Stimulated activated effector memory CD8-positive, alpha-beta T cell treated with anti-CD3 and anti-CD28 coated beads, Interleukin-12 subunit alpha, Interleukin-12 subunit beta, amount 100 ng/mL, for 72 hours (primary cell): ENCODE results near the gene PC.
"Not testable (repeated sequence)": the region's sequence is repeated elsewhere in the genome, so short reads cannot be mapped to it uniquely, and the experiment has no call there.

Experiments
- ATAC-seq: fragments of 150-1000 bp; cut with Tn5 transposase; 2 replicates; pipeline ENCODE4 v1.10.0; 2021
- DNase-seq, 2 donors: peaks; one replicate each; pipeline ENCODE4 v3.0.0; 2021 to 2022; ENCODE audit warnings: low spot score in 2 of 2
- H3K27ac Mint-ChIP-seq: one replicate; pipeline ENCODE4 v1.8.0; 2022; ENCODE audit warnings: mild to moderate bottlenecking, mixed read lengths
- H3K36me3 Mint-ChIP-seq: one replicate; pipeline ENCODE4 v1.8.0; 2022; ENCODE audit warnings: mild to moderate bottlenecking, mixed read lengths
- H3K4me1 Mint-ChIP-seq: one replicate; pipeline ENCODE4 v1.8.0; 2022; ENCODE audit warnings: mixed read lengths
- H3K4me3 Mint-ChIP-seq: one replicate; pipeline ENCODE4 v1.8.0; 2022; ENCODE audit warnings: mild to moderate bottlenecking, mixed read lengths
- H3K9me3 Mint-ChIP-seq: one replicate; pipeline ENCODE4 v1.8.0; 2022; ENCODE audit warnings: mixed read lengths

PC gene

GRCh38 chr11:66824573-66824972 is 133.6 kb downstream of the PC start:
- not testable (repeated sequence) for H3K4me1 Mint-ChIP-seq, DNase-seq, H3K27ac Mint-ChIP-seq, H3K4me3 Mint-ChIP-seq, ATAC-seq, H3K9me3 Mint-ChIP-seq
- peaks cover 12% of the 10 kb centered on the region for H3K36me3 Mint-ChIP-seq

DNA sequence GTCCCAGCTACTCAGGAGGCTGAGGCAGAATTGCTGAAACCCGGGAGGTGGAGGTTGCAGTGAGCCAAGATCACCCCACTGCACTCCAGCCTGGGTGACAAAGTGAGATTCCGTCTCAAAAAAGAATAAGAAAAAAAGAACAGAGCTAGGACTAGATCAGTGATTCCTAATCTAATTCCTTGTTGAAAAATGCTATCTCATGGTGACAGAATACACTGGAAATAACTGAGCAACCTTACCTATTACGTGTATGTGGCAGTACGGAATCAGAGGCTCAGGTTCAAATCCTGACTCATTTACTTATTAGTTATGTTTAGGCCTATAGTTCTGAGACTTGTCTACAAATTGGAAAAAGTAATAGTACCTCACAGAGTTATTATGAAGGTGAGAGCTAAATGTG is 134.5 kb downstream of the PC start:
- DNase-seq (no peak), ATAC-seq (no peak)
- Mint-ChIP-seq H3K4me1 (no peaks in the 10 kb centered on the region), H3K27ac (no peak overlapping the region), H3K4me3 (no peak overlapping the region), H3K9me3 (no peaks in the 10 kb centered on the region), H3K36me3 (peaks cover 5% of the 10 kb centered on the region)

DNA sequence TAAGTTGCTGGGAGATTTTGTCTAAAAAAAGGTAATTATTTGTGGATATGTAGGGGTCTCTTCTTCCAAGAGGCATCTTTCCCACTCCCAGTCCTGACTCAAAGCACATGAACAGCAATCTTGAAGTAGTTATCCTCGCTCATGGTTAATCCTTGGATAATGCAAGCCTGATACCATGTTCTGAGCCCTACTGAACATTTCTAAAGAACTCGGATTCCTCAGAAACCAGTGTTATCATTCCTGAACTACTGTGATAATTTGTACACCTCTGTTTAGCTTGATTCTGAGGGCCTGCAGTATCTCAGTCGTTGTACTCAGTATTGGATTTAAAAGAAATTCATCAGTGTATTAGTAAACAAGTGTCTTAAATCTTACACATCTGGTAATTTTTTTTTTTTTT is 137.3 kb downstream of the PC start:
- no peaks in the 10 kb centered on the region for H3K9me3 Mint-ChIP-seq
- H3K27ac Mint-ChIP-seq, result no peak overlapping the region
- DNase-seq (no peak), ATAC-seq (no peak)
- H3K36me3 Mint-ChIP-seq, result no peaks in the 10 kb centered on the region
- peaks cover 1% of the 10 kb centered on the region for H3K4me1 Mint-ChIP-seq
- no peak overlapping the region for H3K4me3 Mint-ChIP-seq

GRCh38 chr11:66820381-66820780 is 137.8 kb downstream of the PC start:
- no peak for ATAC-seq
- Mint-ChIP-seq H3K4me1 (peaks cover 5% of the 10 kb centered on the region), H3K36me3 (no peaks in the 10 kb centered on the region), H3K4me3 (no peak overlapping the region), H3K27ac (no peak overlapping the region), H3K9me3 (no peaks in the 10 kb centered on the region)
- no peak for DNase-seq

GRCh38 chr11:66818231-66818955 is 139.8 kb downstream of the PC start:
- peak overlapping the region; percentile 45 for H3K27ac Mint-ChIP-seq
- H3K4me1 Mint-ChIP-seq, result peaks cover 5% of the 10 kb centered on the region
- H3K9me3 Mint-ChIP-seq, result no peaks in the 10 kb centered on the region
- no peak for ATAC-seq
- H3K36me3 Mint-ChIP-seq, result no peaks in the 10 kb centered on the region
- H3K4me3 Mint-ChIP-seq, result no peak overlapping the region
- DNase-seq, result no peak

DNA sequence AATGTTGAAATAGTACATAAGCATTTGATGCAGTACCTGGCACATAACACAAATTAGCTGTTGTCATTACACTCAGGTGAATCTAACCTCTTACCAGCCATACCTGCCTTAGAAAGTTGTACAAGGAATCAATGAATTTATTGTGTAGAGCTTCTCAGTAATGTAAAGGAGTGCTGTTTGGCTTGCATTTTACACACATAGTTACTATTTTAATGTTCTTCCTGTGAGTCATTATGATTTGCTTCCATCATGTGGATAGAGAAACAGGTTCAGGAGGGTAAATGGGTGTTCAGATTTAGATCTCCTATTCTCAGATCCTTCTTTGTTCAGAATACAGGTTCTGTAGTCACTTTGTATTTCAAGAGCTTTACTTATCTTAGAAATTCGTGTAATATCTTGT is 142.5 kb downstream of the PC start:
- ATAC-seq (no peak), DNase-seq (no peak)
- Mint-ChIP-seq H3K36me3 (no peaks in the 10 kb centered on the region), H3K4me3 (no peak overlapping the region), H3K27ac (no peak overlapping the region), H3K9me3 (no peaks in the 10 kb centered on the region), H3K4me1 (peaks cover 5% of the 10 kb centered on the region)

- Mint-ChIP-seq H3K4me1 (peaks cover 5% of the 10 kb centered on the region), H3K27ac (peak overlapping the region; percentile 33), H3K36me3 (no peaks in the 10 kb centered on the region), H3K4me3 (no peak overlapping the region), H3K9me3 (no peaks in the 10 kb centered on the region)
- ATAC-seq (no peak), DNase-seq (no peak)
Observed at GRCh38 chr11:66814678-66815077, 143.5 kb downstream of the PC start.

DNA sequence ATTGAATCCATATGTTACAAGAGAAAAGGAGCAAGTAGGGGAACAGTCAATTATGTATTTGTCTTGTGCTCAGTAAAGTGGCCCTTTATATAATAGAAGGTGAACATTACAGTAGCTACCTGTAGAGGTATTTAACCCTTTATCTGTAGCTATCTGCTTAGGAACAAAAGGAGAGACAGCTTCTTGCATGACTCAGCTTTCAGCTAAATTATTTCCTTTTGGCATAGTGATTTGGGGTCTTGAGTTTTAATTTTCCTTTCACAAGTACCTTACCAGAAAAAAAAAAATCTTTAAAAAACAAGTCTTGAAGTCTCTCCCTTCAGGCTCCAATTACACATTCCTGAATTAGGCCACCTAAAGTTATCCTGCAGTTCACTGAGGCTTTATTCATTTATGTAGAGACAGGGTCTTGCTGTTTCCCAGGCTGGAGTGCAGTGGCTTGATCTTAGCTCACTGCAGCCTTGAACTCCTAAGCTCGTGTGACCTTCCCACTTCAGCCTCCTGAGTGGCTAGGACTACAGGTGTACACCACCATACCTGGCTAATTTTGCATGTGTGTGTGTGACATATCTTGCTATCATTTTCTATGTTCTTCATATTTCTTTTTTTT is 147.5 kb downstream of the PC start:
- DNase-seq, result no peak
- H3K9me3 Mint-ChIP-seq, result no peaks in the 10 kb centered on the region
- no peak for ATAC-seq
- H3K4me1 Mint-ChIP-seq, result peaks cover 2% of the 10 kb centered on the region
- no peak overlapping the region for H3K27ac Mint-ChIP-seq
- H3K36me3 Mint-ChIP-seq, result no peaks in the 10 kb centered on the region
- no peak overlapping the region for H3K4me3 Mint-ChIP-seq

- Mint-ChIP-seq H3K36me3 (no peaks in the 10 kb centered on the region), H3K4me3 (no peak overlapping the region), H3K9me3 (no peaks in the 10 kb centered on the region), H3K27ac (no peak overlapping the region), H3K4me1 (no peaks in the 10 kb centered on the region)
- DNase-seq, result no peak
- ATAC-seq, result no peak
Observed at GRCh38 chr11:66809592-66809991, 148.6 kb downstream of the PC start.

DNA sequence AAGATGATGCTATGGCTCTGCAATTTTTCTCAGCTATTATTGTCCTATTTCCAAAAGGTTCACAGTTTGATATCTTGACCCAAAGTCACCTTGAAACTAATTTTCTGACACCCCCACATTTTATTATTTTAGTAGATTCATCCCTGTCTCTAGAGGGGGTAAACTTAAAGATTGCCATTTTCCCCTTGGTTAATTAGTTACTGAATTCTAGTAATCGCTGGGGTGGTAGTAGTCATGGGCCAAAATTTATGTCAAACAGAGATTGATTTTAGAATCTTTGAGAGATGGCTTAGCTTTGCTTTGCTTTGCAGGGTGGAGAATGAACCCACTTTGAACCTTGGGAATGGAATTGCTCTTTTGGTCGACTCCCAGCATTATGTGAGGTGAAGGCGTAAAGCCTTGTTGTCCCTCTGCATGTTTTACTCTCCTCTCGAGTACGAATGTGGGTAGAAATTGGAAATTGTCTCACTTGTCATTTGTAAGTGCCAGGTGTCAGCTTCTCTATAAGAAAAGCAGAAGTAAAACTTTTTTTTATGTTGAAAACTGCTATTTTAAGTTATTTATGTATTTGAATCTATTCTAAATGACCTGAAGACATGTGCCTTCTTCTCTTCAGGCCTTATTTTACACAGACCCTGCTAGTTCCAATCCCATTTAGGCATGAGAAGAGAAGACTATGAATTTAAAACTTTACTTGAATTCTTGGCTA is 157.3 kb downstream of the PC start:
- no peaks in the 10 kb centered on the region for H3K4me1 Mint-ChIP-seq
- no peak for ATAC-seq

GRCh38 chr11:66799815-66800214 is 158.4 kb downstream of the PC start:
- DNase-seq, H3K4me1 Mint-ChIP-seq, H3K4me3 Mint-ChIP-seq, H3K27ac Mint-ChIP-seq, H3K9me3 Mint-ChIP-seq, ATAC-seq, H3K36me3 Mint-ChIP-seq: not testable (repeated sequence)

More for the DNA sequence above, 157.3 kb downstream of the PC start:
- Mint-ChIP-seq H3K36me3 (no peaks in the 10 kb centered on the region), H3K27ac (no peak overlapping the region), H3K9me3 (no peaks in the 10 kb centered on the region), H3K4me3 (no peak overlapping the region)
- no peak for DNase-seq
